GM11168 (cell line): ENCODE results near the gene SPTB.

Source experiments
- in situ Hi-C: fragments of 300-500 bp; cut with MboI; formaldehyde crosslinking; loops from one replicate; pipeline ENCODE4 v1.12.0; 2022; ENCODE audit warnings: low sequenced_read_pairs; ENCODE audit not compliant: unreplicated experiment

The SPTB gene

GRCh38 chr14:64796369-64796768 is 83.3 kb downstream of the SPTB start:
- in situ Hi-C loops = no loop called here

- in situ Hi-C loops = no loop called here
Observed at GRCh38 chr14:64795921-64796320, 83.8 kb downstream of the SPTB start.

- in situ Hi-C loops = no loop called here
Observed at GRCh38 chr14:64795211-64795610, 84.5 kb downstream of the SPTB start.

- in situ Hi-C loops = no loop called here
Observed at GRCh38 chr14:64792871-64793560, 86.7 kb downstream of the SPTB start.

- in situ Hi-C loops = no loop called here
Observed at GRCh38 chr14:64792231-64792630, 87.5 kb downstream of the SPTB start.

- in situ Hi-C loops = no loop called here
Observed at GRCh38 chr14:64790478-64790877, 89.2 kb downstream of the SPTB start.

- in situ Hi-C loops = no loop called here
Observed at GRCh38 chr14:64789696-64790095, 90.0 kb downstream of the SPTB start.

GRCh38 chr14:64788706-64789105 is 91.0 kb downstream of the SPTB start:
- in situ Hi-C loops = no loop called here

- in situ Hi-C loops = no loop called here
Observed at GRCh38 chr14:64787619-64788018, 92.1 kb downstream of the SPTB start.

GRCh38 chr14:64786296-64787149 is 93.2 kb downstream of the SPTB start:
- in situ Hi-C loops = no loop called here

- in situ Hi-C loops = no loop called here
Observed at GRCh38 chr14:64784006-64784405, 95.7 kb downstream of the SPTB start.

GRCh38 chr14:64782196-64782595 is 97.5 kb downstream of the SPTB start:
- in situ Hi-C loops = no loop called here

GRCh38 chr14:64779472-64779871 is 100.2 kb downstream of the SPTB start:
- in situ Hi-C loops = loop anchor here (10.0 kb wide), 1 partner anchor 115 kb away; no protein-coding TSS in a partner anchor

- in situ Hi-C loops = loop anchor here (10.0 kb wide), 1 partner anchor 113 kb away; no protein-coding TSS in a partner anchor
Observed at GRCh38 chr14:64778104-64778754, 101.5 kb downstream of the SPTB start.

GRCh38 chr14:64777461-64777860 is 102.2 kb downstream of the SPTB start:
- in situ Hi-C loops = loop anchor here (10.0 kb wide), 1 partner anchor 113 kb away; no protein-coding TSS in a partner anchor

GRCh38 chr14:64775081-64775777 is 104.5 kb downstream of the SPTB start:
- in situ Hi-C loops = loop anchor here (10.0 kb wide), 1 partner anchor 110 kb away; no protein-coding TSS in a partner anchor

- in situ Hi-C loops = loop anchor here (10.0 kb wide), 1 partner anchor 109 kb away; no protein-coding TSS in a partner anchor
Observed at GRCh38 chr14:64774272-64774671, 105.4 kb downstream of the SPTB start.

GRCh38 chr14:64773577-64773976 is 106.1 kb downstream of the SPTB start:
- in situ Hi-C loops = loop anchor here (10.0 kb wide), 1 partner anchor 109 kb away; no protein-coding TSS in a partner anchor

- in situ Hi-C loops = loop anchor here (10.0 kb wide), 1 partner anchor 108 kb away; no protein-coding TSS in a partner anchor
Observed at GRCh38 chr14:64773046-64773445, 106.7 kb downstream of the SPTB start.

- in situ Hi-C loops = loop anchor here (10.0 kb wide), 1 partner anchor 108 kb away; no protein-coding TSS in a partner anchor
Observed at GRCh38 chr14:64772397-64772950, 107.2 kb downstream of the SPTB start.
